DMS79 treated with DMSO at 0.1 percent for 48 hours (cell line): Measurements from ENCODE around the gene FKBP10.
"Not testable (repeated sequence)": the region's sequence is repeated elsewhere in the genome, so short reads cannot be mapped to it uniquely, and the experiment has no call there.

Experiments used
- DNase-seq: peaks from one replicate; lab custom pipeline; 2025; lab: John Stamatoyannopoulos, UW

Gene FKBP10

GRCh38 chr17:41839448-41839847 is 26.6 kb downstream of the FKBP10 start:
- not testable (repeated sequence) for DNase-seq

DNA sequence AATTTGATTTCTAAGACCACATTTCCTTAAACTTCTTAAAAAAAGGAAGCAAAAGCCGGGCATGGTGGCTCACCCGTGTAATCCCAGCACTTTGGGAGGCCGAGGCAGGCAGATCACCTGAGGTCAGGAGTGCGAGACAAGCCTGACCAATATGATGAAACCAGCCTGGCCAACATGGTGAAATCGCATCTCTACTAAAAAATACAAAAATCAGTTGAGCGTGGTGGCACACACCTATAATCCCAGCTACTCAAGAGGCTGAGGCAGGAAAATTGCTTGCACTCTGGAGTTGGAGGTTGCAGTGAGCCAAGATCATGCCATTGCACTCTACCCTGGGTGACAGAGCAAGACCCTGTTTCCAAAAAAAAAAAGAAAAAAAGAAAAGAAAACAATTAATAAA is 28.0 kb downstream of the FKBP10 start:
- DNase-seq = not testable (repeated sequence)

- no peak for DNase-seq
Observed at GRCh38 chr17:41844971-41845370, 32.2 kb downstream of the FKBP10 start.

GRCh38 chr17:41848788-41849187 is 36.0 kb downstream of the FKBP10 start:
- peak; percentile 30 for DNase-seq

- no peak for DNase-seq
Observed at GRCh38 chr17:41849251-41849990, 36.6 kb downstream of the FKBP10 start.

GRCh38 chr17:41851382-41851781 is 38.6 kb downstream of the FKBP10 start:
- not testable (repeated sequence) for DNase-seq

DNA sequence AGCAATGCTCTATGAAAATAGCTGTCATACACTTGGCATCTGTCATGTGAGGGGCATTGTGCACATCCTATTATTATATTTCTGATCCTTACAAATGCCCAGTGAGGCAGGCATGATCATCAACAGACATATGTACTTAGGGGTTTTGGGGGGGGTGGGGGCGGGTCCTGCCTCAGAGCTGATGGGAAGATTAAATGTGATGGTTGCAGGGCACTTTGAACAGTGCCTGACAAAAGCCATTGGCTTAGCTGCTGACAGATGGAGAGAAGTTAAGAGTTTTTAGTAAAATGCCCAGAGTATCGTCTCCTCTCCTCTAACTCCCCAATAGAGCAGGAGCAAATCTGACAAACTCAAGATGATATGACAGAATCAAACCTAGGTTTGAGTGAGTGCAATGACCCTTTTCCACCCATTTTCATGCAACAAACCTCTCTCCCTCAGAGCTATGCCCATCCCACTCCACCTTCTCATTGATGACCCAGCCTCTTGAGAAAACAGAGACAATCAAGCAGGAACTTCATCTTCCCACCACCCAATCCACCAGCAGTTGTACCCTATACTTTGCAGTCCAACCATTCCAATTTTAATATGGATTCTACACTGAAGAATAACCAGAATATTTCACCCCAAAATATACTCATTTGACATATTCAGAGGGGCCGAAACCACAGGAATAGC is 47.6 kb downstream of the FKBP10 start:
- no peak for DNase-seq

DNA sequence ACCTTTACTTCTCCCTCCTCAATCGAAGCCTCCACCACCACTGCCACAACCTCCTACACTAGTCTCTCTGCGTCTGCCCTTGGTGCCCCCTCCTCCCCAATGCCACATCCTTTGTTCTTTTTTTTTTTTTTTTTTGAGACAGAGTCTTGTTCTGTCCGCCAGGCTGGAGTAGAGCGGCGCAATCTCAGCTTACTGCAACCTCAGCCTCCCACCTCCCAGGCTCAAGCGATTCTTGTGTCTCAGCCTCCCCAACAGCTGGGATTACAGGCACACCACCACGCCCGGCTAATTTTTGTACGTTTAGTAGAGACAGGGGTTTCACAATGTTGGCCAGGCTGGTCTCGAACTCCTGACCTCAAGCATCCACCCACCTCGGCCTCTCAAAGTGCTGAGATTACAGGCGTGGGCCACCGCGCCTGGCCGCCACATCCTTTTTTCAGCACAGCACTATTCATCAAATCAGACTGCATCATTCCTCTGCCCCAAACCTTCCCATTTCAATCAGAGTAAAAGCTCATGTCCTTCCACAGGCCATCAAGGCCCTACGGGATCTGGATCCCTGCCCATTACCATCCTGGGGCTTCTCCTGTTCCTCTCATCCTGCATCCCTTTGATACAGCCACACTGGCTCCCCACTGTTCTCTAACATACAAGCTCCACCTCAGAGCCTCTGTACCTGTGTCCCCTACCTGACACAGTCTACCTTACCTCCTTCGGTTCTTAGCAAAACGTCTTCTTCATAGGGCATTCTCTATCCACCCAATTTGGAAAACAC is 50.5 kb downstream of the FKBP10 start:
- DNase-seq = no peak

DNA sequence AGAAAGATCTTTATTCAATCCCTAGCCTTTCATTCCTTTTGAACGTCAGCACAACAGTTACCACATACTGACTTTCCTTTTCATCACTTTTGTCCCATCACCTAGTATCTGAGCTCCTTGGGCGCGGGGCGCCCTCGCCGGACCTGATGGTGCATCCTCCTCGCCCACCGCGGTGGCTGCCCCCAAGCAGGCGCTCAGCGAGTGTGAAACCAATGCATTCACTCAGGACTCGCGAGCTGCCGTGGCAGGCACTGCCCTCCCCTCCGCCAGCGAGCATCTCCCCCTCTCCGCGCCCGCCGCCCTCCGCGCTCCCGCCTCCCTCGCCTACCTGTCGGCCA is 51.7 kb downstream of the FKBP10 start:
- no peak for DNase-seq

- peak; percentile 88 for DNase-seq
Observed at GRCh38 chr17:41864836-41865595, 52.2 kb downstream of the FKBP10 start, which contains the start of gene KLHL11. KLHL11 (minus strand) TSS chr17:41865423; CDS start chr17:41865370, 53 bp downstream.

DNA sequence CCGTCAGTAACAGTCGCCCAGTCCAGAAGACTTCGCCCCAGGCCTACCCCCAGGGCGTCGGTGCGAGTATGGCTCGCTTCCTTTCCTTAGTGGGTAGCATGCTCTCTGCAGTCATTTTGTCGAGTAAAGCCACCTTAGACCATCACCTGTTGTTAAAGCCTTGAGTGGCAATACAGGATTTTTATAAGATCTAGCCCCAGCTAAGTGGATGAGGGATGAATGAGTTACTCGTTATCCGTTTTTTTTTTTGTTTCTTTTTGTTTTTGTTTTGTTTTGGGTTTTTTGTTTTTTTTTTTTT is 52.7 kb downstream of the FKBP10 start:
- DNase-seq = no peak

DNA sequence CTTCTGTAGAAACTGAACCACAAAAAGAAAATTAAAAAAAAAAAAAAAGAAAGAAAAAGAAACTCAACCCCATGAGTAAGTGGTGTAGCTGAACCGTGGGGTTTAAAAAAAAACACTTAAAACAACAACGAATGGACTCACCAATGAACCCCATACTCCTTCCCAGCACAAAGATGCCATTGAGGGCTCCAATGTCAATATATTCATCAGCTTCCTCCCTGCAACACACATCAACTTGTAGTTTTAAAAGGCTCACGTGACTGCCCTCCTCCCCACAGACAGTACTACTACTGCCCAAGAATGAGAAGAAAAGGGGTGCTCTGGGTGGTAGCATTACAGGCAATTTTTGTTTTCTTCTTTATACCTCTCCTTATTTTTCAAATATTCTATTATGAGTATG is 55.8 kb downstream of the FKBP10 start:
- DNase-seq = no peak

GRCh38 chr17:41869426-41869825 is 56.6 kb downstream of the FKBP10 start:
- DNase-seq = no peak

DNA sequence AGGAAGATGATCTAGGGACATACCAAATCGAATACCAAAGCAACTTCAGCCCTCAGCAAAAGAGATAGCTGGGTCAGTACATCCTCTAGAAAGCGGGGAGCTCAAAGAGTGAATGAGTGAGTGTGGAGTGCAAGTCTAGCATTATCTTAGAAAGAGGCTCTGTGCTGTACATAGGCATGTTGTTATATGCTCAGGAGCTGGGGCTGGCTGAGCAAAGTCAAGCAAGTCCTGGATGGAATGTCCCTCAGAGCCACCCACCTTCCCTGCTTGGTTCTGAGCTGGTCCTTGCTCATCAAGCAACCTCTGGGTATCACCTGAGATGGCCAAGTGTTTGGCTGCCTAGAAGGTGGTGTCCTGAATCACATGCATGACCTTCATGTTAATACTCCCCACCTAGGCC is 57.3 kb downstream of the FKBP10 start:
- no peak for DNase-seq

- no peak for DNase-seq
Observed at GRCh38 chr17:41870627-41871026, 57.8 kb downstream of the FKBP10 start.

- DNase-seq = no peak
Observed at GRCh38 chr17:41871789-41872188, 59.0 kb downstream of the FKBP10 start.
